ENCODE measurements around the gene FUT3.

Gene FUT3

GRCh38 chr19:5851302-5851701 is at the start of gene FUT3:
Gene FUT3 (minus strand): TSS chr19:5851449.
- H3K4me3 ChIP-seq (replicated peaks in 1 of 2; ENCODE audit: low read depth in 2 of 2, low read length in 2 of 2): no peak within 1 kb of the TSS
- no peak for TF ChIP-seq CTCF (IDR thresholded peaks at IDR 0.05; ENCODE audit: low read depth, low read length)
- DNase-seq (ENCODE audit: low read depth in 2 of 2): no peak

GRCh38 chr19:5900976-5901375 is 49.7 kb upstream of the FUT3 start:
- TF ChIP-seq CTCF (IDR thresholded peaks at IDR 0.05; ENCODE audit: low read depth, low read length): no peak
- no peak for DNase-seq (ENCODE audit: low read depth in 2 of 2)
- no peak overlapping the region for H3K4me3 ChIP-seq (replicated peaks in 1 of 2; ENCODE audit: low read depth in 2 of 2, low read length in 2 of 2)

- H3K4me3 ChIP-seq (replicated peaks in 1 of 2; ENCODE audit: low read depth in 2 of 2, low read length in 2 of 2): no peak overlapping the region
- TF ChIP-seq CTCF (IDR thresholded peaks at IDR 0.05; ENCODE audit: low read depth, low read length): no peak
- DNase-seq (ENCODE audit: low read depth in 2 of 2): no peak
Measured at GRCh38 chr19:5899728-5900526, 48.7 kb upstream of the FUT3 start.

- H3K4me3 ChIP-seq (replicated peaks in 1 of 2; ENCODE audit: low read depth in 2 of 2, low read length in 2 of 2): no peak overlapping the region
- no peak for DNase-seq (ENCODE audit: low read depth in 2 of 2)
- no peak for TF ChIP-seq CTCF (IDR thresholded peaks at IDR 0.05; ENCODE audit: low read depth, low read length)
Measured at GRCh38 chr19:5897189-5897969, 46.1 kb upstream of the FUT3 start.

GRCh38 chr19:5896365-5897076 is 45.3 kb upstream of the FUT3 start:
- no peak overlapping the region for H3K4me3 ChIP-seq (replicated peaks in 1 of 2; ENCODE audit: low read depth in 2 of 2, low read length in 2 of 2)
- DNase-seq (ENCODE audit: low read depth in 2 of 2): no peak
- TF ChIP-seq CTCF (IDR thresholded peaks at IDR 0.05; ENCODE audit: low read depth, low read length): no peak

GRCh38 chr19:5895890-5896289 is 44.6 kb upstream of the FUT3 start:
- no peak overlapping the region for H3K4me3 ChIP-seq (replicated peaks in 1 of 2; ENCODE audit: low read depth in 2 of 2, low read length in 2 of 2)
- no peak for TF ChIP-seq CTCF (IDR thresholded peaks at IDR 0.05; ENCODE audit: low read depth, low read length)
- DNase-seq (ENCODE audit: low read depth in 2 of 2): no peak
